LoVo (cell line): ENCODE data around the gene GPBP1.
A peak's percentile ranks its signal among the peaks of the same experiment; 100 is the strongest.
"Not testable (repeated sequence)": the region's sequence is repeated elsewhere in the genome, so short reads cannot be mapped to it uniquely, and the experiment has no call there.

Source experiments
- DNase-seq: peaks from one replicate; pipeline ENCODE4 v3.0.0-alpha.2; 2016; ENCODE audit warnings: low spot score

Gene GPBP1

DNA sequence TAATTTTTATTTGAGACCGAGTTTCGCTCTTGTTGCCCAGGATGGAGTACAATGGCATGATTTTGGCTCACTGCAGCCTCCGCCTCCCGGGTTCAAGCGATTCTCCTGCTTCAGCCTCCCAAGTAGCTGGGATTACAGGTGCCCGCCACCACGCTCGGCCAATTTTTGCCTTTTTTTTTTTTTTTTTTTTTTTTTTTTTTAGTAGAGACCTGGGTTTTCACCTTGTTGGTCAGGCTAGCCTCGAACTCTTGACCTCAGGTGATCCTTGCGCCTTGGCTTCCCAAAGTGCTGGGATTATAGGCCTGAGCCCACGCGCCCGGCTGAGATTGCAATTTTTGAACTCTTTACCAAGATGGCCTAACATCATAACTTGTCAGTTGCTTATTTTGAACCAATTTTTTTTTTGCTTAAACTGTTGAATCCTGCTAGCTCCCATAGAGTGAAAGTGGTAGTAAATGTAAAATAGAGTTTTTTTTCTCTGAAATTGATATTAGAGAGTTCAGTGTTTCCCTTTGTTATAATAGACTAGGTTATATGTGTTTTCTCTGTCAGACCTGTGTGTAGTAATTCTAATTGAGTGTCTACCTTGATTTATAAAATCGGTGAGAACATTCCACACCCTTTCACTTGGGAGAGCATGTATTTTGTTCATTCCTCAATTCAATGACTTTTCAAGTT is 3.8 kb downstream of the GPBP1 start:
- no peak for DNase-seq

DNA sequence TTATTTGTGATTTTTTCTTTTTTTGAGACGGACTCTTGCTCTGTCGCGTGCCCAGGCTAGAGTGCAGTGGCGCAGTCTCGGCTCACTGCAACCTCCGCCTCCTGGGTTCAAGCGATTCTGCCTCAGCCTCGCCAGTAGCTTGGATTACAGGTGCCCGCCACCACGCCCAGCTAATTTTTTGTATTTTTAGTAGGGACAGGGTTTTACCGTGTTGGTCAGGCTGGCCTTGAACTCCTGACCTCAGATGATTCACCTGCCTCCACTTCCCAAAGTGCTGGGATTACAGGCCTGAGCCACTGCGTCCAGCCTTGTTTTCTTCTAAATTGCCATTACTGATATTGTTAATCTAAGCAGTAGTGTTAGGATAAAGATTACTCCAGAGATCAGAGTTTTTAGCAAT is 4.4 kb downstream of the GPBP1 start:
- DNase-seq: not testable (repeated sequence)

DNA sequence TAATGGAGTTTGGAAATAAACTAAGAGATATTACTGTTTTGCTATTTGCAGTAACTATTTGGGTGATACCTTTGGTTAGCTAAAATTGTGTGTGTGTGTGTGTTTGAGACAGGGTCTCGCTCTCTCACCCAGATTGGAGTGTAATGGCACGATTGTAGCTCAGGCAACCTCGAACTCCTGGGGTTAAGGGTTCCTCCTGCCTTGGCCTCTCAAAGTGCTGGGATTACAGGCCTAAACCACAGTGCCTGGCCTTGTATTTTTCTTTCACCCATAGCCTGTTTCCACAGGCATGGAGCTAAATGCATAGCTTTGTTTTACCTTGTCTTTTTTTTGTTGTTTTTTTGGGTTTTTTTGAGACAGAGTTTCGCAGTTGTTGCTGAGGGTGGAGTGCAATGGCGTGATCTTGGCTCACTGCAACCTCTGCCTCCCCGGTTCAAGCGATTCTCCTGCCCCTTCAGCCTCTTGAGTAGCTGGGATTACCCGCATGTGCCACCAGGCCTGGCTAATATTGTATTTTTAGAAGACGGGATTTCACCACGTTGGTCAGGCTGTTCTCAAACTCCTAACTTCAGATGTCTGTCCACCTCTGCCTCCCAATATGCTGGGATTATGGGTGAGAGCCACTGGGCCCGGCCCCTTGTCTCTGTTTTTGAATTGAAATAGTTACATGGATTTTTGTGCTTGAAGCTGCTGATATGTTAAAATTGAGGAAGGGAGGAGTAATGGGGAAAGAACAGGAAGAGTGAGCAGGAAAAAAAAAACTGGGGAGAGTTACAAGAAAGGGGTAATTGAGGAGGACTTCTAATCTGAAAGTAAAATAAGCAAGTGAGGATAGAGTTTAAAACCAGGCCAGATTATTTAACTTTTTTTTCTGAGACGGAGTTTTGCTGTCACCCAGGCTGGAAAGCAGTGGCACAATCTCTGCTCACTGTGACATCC is 5.7 kb downstream of the GPBP1 start:
- no peak for DNase-seq

DNA sequence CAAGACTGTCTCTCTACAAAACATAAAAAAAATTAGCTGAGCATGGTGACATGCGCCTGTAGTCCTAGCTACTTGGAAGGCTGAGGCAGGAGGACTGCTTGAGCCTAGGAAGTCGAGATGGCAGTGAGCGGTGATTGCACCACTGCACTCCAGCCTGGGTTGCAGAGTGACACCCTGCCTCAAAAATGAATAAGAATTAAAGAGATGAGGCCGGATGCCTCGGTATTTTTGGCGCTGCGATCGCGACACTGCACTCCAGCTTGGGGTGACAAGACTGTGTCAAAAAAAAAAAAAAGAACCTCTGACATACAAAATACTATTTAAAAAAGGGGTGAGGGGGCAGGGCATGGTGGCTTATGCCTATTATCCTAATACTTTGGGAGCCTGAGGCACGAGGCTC is 7.3 kb downstream of the GPBP1 start:
- no peak for DNase-seq

DNA sequence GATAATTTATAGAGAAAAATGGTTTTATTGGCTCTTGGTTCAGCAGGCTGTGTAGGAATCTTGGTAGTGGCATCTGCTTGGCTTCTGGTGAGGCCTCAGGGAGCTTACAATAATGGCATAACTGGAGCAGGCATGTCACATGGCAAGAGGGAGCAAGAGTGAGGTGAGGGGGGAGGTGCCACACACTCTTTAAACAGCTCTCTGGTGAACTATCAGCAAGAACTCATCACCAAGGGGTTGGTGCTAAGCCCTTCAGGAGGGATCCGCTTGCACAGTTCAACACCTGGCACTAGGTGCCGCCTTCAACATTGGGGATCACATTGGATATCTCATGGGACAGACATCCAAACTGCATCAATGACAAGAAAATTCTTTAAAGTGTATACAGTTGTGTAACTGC is 10.5 kb downstream of the GPBP1 start:
- DNase-seq: no peak

DNA sequence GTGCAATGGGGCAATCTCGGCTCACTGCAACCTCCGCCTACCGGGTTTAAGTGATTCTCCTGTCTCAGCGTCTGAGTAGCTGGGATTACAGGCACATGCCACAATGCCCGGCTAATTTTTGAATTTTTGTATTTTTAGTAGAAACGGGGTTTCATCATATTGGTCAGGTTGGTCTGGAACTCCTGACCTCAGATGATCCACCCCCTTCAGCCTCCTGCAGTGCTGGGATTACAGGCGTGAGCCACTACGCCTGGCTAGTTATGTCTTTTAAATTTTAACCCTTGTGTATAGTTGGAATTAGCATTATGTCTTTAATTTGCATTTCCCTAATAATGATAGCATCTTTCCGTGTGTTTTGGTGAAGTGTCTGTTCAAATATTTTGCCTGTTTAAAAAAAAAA is 11.5 kb downstream of the GPBP1 start:
- DNase-seq: no peak

DNA sequence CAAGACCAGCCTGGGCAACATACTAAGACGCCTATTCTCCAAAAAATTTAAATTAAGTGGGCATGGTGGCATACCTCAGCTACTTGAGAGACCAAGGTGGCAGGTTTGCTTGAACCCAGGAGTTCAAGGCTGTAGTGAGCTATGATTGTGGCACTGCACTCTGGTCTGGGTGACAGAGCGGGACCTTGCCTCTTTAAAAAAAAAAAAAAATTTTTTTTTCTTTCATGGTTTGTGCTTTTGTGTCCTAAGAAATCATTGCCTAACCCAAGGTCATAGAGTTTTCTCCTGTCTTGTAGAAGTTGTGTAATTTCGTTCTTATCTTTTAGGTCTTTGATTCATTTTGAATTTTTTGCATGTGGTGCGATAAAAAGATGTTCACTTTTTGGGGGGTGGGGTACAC is 12.3 kb downstream of the GPBP1 start:
- no peak for DNase-seq

DNA sequence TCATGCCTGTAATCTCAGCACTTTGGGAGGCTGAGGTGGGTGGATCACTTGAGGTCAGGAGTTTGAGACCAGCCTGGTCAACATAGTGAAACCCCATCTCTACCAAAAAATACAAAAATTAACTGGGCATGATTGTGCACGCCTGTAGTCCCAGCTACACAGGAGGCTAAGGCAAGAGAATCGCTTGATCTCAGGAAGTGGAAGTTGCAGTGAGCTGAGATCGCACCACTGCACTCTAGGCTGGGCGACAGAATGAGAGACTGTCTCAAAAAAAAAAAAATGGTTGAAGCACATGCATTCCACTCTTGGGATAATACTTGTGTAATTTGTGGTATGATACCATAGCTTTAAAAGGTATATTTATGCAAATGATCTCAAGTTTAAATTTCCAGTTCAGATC is 14.1 kb downstream of the GPBP1 start:
- DNase-seq: not testable (repeated sequence)

DNA sequence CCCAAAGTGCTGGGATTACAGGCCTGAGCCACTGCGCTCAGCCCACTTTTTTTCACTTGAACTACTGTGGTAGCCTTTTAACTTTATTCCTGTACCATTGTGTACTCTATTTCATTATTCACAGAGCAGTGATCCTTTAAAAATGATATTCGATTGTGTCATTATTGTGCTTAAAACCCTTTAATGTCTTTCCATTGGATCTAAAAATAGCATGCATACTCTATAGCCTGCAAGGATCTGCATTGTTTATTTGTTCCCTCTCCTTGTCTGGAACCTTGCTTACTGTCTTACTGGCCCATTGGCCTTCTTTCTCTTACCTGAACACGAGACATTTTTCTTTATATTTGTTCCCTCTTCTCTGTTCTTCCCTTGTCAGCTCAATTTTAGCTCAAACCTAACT is 15.7 kb downstream of the GPBP1 start:
- no peak for DNase-seq

DNA sequence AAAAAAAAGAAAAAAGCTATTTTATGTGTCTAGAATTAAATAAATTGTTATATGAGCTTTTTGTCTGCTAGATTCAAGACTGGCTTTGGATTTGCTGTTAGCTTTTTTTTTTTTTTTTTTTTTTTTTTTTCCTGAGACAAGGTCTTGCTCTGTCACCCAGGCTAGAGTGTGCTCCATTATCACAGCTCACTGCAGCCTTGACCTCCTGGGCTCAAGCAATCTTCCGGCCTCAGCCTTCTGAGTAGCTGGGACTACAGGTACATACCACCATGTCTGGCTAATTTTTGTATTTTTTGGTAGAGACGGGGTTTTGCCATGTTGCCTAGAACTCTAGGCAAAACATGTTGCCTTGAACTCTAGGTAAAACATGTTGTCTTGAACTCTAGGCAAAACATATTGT is 16.7 kb downstream of the GPBP1 start:
- no peak for DNase-seq

DNA sequence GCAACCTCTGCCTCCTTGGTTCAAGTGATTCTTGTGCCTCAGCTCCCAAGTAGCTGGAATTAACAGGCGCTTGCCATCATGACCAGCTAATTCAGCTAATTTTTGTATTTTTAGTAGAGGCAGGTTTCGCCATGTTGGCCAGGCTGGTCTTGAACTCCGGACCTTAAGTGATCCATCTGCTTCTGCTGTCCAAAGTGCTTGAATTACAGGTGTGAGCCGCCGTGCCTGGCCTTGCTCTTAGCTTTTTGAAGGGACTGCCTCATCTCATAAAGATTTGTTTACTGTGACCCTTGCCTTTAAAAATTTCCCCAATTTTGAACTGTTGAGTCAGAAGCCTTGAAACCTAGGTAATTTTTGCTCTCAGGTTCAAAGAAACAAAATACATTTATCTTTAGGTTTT is 17.3 kb downstream of the GPBP1 start:
- no peak for DNase-seq

DNA sequence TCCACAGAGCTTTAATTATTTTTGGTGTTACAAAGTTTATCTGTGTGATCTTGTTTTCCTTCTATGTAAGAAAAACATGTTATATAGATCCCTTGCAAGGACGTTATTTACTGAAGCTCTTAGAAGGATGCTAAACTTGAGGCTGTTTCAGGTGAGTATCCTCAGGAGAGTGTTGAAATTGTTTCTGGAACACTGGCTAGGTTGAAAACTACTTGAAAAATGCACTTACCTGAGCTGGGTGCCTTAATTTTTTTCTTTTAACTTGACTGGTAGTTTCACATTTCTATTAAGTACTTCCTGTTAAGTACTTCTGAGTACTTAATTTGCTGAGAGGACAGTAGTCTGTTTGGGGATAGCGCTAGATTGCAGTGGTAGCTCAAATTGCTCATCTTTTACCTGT is 18.1 kb downstream of the GPBP1 start:
- DNase-seq: no peak

DNA sequence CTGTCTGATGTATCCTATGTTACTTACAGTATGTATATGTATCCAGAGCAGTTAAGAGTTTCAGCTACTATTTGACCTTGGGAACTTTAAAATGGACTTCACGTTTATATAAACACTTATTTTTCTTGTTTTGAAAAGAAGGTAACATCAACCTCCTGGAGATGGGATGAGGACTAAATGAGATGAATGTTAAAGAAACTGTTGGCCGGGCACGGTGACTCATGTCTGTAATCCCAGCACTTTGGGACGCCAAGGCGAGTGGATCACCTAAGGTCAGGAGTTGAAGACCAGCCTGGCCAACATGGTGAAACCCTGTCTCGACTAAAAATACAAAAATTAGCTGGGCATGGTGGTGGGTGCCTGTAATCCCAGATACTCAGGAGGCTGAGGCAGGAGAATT is 19.0 kb downstream of the GPBP1 start:
- DNase-seq: not testable (repeated sequence)

DNA sequence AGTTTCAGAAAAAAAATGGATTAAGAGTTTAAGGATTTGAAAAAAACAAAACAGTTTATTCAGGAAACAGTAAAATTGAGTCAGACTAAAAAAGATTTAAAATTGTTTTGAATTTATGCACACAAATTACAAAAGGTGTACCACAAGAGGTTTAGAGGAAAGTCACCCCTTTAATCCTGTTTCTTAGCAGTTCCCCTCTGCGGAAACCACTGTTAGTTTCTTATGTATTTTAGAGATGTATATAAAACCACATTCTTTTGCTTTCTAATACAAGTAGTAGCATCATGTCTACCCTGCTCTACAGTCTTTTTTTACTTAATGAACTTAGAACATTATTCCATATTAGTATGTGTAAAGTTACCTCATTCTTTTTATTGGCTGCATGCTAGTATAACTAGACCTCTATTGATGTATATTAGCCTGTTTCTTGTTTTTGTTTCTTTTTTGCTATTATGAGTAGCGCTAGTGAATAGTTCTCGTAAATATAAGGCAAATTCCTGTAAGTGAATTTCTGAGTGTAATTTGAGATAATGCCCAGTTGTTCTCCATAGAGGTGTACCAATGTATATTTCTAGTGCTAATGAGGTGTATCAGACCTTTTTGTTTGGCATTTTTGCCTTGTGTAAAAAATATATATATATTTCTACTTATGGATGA is 20.0 kb downstream of the GPBP1 start:
- DNase-seq: no peak

DNA sequence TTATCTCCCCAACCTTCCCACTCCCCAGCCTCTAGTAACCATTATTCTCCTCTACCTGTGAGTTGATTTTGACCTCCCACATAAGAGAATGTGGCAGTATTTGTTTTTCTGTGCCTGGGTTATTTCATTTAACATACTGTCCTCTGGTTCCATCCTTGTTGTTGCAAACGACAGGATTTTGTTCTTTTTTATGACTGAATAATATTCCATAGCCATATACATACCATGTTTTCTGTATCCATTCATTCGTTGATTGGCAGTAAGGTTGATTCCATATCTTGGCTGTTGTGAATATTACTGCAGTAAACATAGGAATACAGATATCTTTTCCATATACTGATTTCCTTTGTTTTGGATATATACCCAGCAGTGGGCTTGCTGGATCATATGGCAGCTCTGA is 20.8 kb downstream of the GPBP1 start:
- no peak for DNase-seq

DNA sequence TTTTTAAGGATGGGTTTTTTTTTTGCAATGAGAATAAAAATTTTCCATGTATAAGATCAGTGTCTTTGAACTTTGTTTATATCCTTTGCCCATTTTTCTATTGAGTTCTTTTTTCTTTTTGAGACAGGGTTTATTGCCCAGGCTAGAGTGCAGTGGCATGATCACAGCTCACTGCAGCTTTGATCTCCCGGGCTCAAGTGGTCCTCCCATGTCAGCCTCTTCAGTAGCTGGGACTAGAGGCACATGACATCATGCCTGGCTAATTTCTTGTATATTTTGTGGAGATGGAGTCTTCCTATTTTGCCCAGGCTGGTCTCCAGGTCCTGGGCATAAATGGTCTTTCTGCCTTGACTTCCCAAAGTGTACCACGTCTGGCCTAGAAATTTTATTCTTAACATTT is 21.2 kb downstream of the GPBP1 start:
- no peak for DNase-seq

DNA sequence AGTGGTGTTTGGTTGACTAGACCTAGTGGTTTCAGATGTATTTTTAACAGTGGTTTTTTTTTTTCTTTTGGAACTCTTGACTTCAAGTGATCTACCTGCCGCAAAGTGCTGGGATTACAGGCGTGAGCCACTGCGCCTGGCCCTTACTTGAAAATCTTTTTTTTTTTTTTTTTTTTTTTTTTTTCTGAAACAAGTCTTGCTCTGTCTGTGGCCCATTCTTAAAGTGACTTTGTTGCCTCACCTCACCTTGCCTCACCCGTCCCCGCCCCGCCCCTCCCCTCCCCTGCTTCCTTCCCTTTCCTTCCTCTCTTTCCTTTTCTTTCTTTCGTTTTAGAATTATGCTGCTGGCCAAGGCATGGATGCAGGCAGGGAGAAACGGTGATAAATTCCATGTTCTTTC is 26.0 kb downstream of the GPBP1 start:
- DNase-seq: peak; percentile 37

DNA sequence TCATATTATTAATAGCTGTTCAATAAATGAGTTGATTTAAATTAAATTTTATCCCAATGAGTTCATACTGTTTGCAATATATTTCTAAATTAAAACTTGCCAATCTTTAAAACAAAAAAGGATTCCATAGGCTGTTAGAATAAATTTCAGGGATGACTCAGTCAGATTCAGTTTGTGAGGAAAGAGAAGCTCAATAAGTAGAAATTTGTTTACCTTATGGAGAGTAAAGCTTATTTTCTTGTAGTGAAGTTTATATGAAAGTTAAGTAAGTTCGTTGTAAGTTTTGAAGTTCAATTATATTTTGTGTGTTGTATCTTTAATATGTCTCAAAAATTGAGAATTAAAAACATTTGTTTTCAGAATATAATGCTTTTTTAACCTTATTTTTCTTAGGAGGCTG is 29.0 kb downstream of the GPBP1 start:
- no peak for DNase-seq

DNA sequence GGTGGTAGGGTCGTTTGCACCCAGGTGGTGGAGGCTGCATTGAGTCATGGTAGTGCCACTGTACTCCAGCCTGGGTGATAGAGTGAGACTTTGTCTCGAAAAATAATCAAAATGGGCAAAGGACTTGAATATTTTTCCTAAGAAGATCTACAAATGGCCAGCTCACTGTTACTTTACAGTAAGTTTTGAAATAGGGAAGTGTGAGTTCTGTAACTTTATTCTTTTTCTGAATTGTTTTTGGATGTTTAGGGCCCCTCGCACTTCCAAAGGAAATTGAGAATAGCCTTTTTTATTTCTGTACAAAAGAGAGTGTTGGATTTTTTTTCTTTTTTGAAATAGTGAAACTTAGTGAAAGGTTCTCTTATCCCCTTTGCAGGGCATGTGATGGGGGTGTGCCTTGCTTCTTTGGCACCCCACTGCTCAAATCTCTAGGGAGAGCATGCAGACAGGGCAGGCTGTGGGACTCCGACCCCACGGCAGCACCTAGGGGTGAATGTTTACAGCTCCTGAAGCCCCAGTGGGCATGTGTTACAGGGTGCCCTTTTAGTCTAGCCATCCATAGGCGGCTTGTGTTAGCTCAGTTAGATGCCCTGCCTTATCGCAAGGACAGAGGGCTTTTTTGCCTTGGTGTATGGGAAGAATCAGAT is 33.3 kb downstream of the GPBP1 start:
- no peak for DNase-seq

DNA sequence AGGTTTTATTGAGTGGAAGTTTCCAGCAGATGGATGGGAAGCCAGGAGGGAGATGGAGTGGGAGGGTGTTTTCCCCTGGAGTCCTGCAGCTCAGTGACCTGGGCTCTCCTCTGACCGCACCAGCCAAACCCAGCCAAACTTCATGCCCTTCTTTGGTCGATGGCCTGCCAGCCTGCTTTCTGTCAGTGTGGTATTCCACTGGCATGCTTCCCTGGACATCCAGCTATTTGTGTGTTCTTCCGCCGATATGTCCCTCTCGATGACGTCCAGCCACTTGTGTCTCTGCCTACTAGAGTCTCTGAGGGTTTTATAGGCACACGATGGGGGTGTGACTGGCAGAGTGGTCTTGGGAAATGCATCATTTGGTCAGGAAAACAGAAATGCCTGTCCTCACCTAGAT is 33.8 kb downstream of the GPBP1 start:
- DNase-seq: no peak

DNA sequence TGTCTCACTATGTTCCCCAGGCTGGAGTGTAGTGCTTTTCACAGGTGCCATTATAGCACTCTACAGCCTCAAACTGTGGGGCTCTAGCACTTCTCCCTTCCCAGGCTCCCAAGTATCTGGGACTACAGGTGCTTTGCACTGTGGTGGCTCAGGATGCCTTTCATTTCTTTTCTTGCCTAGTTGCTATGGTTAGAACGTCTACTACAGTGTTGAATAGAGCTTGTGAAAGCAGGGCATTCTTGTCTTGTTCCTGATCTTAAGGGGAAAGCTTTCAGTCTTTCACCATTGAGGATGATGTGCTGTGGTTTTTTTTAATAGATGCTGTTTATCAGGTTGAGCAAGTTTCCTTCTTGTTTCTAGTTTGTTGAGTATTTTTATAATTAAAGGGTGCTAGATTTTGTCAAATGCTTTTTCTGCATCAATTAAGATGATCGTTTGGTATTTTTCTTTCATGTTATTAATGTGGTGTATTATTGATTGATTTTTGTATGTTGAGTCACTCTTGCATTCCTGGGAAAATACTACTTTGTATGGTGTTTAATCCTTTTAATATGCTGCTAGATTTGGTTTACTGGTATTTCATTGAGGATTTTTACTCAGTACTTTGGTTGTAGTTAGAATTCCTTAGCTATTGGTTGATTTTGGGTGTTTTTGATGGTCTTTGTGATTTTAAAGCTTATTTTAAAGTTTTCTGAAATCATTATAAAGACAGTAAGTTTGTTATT is 35.6 kb downstream of the GPBP1 start:
- no peak for DNase-seq

DNA sequence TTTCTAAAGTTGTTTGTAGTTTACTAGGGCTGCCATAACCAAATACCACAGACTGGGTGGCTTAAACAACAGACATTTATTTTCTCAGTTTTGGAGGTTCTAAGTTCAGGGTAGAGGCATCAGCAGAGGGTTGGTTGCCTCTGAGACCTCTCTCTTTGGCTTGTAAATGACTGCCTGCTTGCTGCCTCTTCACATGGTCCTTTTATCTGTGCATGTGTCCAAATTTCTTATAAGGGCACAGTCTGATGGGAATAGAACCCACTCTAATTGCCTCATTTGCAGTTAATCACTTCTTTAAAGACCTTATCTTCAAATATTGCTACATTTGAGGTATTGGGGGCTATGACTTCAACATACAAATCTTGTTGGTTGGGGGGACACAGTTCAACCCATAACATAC is 36.8 kb downstream of the GPBP1 start:
- no peak for DNase-seq
